GM18499 (cell line): Measurements from ENCODE around the gene BTF3L4.
"Not testable (repeated sequence)": the region's sequence is repeated elsewhere in the genome, so short reads cannot be mapped to it uniquely, and the experiment has no call there.

ENCODE experiments used
- ATAC-seq: cut with Tn5 transposase; IDR thresholded peaks from one replicate; pipeline ENCODE4 v1.9.1; 2021; ENCODE audit warnings: moderate number of reproducible peaks; ENCODE audit not compliant: insufficient read depth, unreplicated experiment

BTF3L4 gene

DNA sequence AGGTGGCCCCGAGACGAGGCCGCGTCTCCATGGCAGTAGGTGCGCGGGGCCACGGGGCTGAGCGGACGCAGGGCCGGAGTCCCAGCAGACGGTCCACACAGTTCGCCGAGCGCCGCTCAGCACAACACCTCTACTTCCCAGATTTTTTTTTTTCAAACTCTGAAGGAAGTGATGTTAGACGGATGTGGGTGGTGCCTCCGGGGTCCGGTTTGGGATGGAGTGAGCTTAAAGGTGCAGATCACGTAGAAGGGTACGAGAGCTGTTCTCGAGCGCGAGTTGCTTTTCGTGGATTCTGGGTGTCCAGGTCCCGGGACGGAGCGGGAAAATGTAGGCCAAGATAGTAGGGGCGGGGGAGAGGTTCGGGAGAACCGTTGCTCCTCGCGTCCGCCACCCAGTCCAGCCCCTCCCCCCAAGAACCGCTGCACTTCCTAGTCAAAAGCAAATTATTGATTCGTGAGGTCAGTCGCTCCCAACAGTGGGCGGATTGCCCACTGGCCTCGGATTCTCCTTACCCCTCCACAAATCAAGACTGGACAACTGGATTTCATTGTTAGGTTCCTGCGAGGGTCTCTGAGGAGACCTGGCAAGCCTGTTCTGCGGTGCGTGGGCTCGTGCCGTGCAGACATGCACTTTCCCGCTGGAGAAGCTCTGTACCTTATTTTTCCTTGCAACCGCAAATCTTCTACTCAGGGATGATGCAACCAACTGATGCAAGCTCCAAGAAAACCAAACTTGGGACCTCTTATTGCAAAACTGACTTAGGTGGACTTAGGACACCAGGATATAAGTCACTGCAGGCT is 829 bp upstream of the BTF3L4 start, which contains the start of gene TXNDC12:
TSS of gene TXNDC12 (minus strand) at position 126 of the 800 bp plus-strand sequence. CDS start at position 31, 95 bp downstream.
- no peak for ATAC-seq

DNA sequence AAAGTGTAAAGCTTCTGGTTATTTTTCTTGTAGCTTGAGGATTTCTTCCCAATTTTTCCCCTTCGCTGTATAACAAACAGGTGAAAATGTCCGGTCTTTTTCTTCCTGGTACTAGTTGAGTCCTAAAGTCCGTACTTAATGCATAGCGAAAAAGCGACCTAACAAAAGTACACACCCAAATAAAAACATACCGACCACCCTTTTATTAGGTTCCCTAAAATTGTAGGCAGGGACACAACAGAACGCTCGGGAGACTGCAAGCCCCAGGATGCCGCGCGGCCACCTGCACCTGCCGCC is 281 bp upstream of the BTF3L4 start:
- ATAC-seq, result no peak

DNA sequence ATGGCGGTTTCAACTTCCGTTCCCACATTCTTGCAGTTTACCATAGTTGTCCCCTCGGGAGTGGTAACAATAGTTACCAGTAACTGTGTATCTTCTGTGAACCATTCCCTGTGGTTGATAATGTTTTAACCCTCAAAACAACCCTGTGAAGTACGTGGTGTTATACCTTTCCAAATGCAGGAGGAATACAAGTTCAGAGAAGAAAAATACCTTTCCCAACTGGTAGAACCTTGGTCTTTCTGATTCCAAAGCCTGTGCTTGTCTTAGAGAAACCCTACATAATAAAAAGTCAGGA is 789 bp downstream of the BTF3L4 start:
- peak; percentile 32 for ATAC-seq

DNA sequence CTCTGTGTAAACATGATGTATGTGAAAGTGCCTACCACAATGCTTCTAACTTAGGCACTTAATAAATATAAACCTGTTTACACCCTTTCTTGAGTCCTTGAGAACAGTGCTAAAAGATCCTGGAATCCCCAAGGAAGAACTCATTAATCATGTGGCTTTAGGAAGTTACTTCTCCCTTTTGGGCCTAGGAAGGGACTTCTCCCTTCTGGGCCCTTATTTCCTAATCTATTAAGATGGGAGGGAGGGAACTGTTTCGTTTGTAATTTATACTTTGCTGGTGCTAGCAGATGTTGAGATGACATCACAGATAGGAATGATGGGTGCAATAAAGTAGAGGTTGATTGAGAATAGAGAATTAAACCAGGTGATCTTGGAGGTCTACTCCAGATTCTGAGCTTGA is 1.2 kb downstream of the BTF3L4 start:
- ATAC-seq, result no peak

DNA sequence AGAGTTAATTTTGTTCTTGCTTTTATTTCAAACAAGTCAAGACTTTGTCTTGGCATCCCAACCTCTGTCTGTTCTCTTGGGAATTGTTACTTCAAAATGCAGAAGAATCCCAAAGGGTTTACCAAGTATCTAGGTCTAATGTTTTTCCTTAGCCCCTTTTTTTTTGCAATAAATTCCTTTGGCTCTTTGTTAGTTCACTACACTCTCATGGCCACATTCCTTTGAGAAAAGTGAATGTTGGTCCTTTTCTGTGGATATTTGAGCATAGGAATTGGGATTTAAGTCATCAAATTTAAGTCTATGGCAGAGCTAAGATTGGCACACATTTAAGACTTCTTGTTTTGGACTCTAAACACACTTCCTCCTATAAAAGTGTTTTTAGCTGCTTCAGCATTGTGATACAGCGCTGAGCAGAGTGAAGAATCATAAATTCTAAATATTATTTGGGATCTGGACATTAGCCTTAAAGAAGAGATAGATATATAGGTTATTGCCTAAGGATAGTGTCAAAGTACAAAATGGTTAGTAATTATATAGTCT is 1.9 kb downstream of the BTF3L4 start:
- no peak for ATAC-seq

DNA sequence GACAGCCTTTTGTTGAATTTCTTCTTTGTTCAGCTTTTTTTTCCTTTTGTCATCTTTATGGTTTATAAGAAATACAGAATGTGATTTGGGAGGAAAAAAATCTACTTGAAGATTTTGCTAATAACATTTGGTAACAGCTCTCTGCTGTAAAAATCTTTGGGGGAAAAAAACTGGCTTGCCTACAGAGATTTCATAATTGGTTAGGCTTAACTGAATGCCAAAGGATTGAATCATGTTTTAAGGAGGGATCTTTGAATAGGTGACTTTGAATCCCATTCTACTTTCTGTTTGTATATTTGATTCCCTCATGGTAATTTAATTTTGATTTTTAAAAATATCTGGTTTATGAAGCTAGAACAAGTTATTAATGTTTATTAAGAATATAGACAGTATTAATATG is 3.2 kb downstream of the BTF3L4 start:
- no peak for ATAC-seq

DNA sequence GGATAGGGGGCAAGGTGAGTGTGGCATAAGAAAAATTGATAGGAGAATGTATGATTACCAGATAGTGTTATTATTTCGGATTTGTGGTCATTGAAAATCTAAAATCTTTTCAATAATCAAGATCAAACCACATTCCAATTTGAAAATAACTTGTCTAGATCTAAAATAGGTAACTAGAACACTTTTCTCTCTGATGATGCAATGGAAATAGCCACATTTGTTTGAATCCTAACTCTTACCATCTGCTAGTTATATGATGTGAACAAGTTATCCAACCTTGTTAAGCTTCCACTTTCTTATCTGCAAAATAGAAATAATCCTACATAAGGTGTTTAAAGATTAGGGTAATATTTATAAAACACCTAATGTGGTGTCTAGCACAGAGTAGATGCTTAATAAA is 3.8 kb downstream of the BTF3L4 start:
- ATAC-seq, result no peak

DNA sequence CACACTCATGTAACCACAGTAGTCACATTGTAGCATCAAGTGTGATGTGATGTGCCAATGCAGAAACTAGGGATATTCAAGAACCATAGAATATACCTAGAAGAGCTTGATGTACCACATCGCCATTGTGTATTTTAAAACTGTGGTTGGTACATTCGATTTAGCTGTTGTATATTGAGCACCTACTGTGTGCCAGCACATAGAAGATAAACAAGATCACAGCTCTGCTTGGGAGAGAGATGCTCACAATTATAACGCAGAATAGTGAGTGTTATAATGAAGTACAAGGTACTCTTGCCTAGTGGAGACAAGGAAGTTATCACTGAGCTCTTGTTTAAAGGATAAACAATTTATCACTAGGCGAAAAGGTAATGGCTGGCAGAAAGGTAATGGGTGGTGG is 4.7 kb downstream of the BTF3L4 start:
- no peak for ATAC-seq

DNA sequence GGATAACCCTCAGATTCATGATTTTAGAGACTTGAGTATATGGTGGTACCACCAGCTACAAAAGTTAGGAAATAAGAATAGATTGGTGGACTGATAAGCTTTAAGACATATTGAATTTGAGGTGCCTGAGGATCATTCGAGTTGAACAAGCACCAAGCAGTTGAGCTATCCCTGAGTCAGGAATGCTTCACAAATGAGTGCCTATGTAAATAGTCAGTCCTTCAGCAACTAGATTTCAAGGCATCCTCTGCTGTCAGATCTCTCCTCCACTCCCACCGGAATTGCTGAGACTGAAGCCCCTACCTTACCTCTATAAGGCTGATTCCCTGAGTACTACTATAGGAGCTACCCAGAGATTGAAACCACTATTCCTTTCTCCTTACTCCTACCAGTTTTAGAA is 7.1 kb downstream of the BTF3L4 start:
- no peak for ATAC-seq

DNA sequence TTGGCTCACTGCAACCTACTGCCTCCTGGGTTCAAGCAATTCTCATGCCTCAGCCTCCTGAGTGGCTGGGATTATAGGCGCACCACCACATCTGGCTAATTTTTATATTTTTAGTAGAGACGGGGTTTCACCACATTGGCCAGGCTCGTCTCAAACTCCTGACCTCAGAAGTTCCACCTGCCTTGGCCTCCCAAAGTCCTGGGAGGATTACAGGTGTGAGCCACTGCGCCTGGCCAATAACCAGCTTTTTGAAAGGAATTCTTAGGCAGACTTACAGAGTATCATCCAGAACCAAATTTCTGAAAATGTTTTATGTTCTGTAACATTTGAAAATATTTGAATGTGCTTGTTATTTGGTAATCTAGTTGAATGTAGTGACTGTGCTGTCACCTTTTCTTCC is 14.6 kb downstream of the BTF3L4 start:
- no peak for ATAC-seq

DNA sequence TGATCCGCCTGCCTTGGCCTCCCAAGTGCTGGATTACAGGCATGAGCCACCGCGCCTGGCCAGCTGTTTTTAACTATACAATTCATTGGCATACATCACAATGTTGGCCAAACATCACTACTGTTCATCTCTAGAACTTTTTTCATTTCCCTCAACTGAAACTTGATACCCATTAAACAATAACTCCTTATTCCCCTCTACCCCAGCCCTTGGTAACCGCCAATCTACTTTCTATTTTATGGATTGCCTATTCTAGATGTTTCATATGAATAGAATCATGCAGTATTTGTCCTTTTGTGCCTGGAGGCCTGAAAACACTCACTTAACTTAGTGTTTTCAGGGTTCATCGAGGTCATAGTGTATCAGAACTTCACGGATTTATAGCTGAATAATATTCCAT is 16.2 kb downstream of the BTF3L4 start:
- ATAC-seq, result no peak

DNA sequence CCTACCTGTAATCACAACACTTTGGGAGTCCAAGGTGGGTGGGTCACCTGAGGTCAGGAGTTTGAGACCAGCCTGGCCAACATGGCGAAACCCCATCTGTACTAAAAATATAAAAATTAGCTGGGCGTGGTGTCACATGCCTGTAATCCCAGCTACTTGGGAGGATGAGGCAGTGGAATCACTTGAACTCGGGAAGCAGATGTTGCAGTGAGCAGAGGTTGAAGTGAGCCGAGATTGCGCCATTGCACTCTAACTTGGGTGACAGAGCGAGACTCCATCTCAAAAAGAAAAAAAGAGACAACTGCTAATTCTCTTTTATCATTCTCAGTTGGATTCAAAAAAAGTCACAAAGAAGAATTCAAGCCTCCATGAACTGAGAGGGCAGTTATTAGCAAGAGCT is 21.2 kb downstream of the BTF3L4 start:
- not testable (repeated sequence) for ATAC-seq

DNA sequence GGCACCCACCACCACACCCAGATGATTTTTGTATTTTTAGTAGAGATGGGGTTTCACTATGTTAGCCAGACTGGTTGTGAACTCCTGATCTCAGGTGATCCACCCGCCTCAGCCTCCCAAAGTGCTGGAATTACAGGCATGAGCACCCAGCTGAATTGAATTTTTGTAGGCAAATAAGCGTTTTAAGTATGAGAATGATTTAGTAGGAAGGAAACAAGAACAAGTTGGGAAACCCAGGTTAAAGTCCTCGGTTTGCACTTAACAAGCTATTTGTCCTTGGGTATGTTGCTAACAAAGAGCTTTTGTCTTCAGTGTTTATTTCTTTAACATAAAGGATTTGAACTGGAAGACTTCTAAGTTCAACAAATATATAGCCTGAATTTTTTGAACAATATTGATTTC is 23.9 kb downstream of the BTF3L4 start:
- ATAC-seq, result no peak

DNA sequence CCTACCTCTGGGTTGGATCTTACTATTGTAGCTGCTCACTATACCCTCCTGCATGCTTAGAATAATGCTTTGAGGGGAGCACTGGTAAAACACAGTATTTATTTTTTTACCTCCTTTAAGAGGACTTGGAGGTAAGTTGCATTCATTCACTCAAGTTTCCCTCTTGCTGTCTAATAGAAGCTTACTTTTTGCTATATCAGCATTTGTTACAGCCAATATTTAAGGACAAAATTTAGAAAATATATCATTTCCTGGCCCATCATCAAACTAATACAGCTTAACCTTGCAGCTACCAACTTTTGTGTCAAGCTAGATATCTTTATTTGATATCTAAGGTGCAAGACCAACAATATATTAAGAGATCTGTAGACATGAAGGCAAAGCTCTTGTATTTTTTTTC is 31.8 kb downstream of the BTF3L4 start:
- not testable (repeated sequence) for ATAC-seq

DNA sequence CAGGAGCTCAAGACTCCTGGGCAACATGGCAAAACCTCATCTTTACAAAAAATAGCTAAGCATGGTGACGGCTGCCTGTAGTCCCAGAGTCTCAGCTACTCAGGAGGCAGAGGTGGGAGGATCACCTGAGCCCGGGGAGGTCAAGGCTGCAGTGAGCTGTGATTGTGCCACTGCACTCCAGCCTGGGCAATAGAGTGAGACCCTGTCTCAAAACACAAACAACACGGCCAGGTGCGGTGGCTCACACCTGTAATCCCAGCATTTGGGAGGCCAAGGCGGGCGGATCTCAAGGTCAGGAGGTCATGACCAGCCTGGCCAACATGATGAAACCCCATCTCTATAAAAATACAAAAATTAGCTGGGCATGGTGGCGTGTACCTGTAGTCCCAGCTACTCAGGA is 38.2 kb downstream of the BTF3L4 start:
- ATAC-seq, result not testable (repeated sequence)

DNA sequence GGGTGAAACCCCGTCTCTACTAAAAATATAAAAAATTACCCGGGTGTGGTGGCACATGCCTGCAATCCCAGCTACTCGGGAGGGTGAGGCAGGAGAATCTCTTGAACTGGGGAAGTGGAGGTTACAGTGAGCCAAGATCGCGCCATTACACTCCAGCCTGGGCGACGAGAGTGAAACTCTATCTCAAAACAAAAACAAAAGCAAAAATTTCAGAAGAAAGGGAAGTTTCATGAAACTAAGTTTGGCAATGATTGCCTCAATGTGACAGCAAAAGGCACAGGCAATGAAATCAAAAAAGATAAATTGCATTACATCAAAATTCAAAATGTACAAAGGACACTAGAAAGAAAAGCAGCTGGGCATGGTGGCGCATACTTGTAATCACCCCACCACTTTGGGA is 40.1 kb downstream of the BTF3L4 start:
- ATAC-seq, result no peak

DNA sequence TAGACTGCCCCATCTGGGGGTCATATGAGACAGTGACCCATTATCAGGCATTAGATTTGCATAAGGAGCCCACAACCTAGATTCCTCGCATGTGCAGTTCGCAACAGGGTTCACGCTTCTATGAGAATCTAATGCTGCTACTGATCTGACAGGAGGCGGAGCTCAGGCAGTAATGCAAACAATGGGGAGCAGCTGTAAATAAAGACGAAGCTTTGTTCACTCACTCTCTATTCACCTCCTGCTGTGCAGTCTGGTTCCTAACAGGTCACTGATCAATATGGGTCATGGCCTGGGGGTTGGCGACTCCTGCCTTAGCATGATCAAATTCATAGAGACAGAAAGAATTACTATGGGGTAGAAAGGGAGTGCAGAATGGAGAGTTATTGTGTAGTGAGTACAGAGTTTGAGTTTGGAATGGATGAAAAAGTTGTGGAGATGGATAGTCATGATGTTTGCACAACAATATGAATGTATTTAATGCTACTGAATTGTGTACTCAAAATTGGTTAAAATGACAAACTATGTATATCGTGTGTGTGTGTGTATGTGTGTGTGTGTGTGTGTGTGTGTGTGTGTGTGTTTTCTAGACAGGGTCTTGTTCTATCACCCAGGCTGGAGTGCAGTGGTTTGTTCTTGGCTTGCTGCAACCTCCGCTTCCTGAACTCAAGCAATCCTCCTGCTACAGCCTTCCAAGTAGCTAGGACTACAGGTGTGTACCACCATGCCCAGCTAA is 42.2 kb downstream of the BTF3L4 start:
- no peak for ATAC-seq

DNA sequence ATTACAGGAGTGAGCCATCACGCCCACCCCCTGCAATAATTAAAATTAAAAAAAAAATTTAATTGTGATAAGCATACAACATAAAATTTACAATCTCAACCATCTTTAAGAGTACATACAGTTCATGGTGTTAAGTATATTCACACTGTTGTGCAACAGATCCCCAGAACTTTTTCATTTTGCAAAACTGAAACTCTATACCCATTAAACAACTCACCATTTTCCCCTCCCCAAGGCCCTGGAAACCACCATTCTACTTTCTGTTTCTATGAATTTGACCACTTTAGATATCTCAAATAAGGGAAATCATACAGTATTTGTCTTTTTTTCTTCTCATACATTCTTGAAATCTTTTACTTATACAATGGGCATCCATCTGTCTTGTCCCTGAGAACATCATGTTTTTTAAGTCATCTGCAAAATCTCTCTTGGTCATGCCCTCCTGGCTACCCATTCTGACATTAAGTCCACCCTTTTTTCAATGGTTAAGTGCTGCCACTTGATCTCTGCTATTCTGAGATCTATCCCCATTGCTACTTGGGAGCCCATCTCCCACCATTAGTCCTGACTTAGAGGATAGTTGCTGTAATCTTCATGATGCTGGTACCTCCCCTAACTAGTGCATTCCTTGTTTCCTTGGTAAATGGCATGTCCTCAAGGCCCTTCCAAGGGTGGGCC is 46.4 kb downstream of the BTF3L4 start:
- no peak for ATAC-seq

DNA sequence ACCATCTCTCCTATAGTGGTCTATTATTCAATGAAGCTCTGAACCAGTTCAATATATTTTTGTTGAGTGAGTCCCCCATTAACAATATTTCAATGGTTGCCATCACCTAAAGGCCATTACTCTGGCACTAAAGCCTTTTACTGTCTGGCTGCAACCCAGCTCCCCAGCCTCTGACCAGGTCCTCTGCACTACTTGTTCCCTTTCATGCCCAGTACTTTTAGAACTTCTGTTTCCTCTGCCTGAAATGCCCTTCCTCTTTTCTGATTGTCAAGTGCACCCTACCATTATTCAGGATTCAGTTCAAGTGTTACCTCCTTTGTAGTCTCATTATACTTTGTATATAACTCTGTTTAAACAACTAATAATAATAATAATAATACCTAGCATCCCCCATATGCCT is 55.4 kb downstream of the BTF3L4 start:
- no peak for ATAC-seq

DNA sequence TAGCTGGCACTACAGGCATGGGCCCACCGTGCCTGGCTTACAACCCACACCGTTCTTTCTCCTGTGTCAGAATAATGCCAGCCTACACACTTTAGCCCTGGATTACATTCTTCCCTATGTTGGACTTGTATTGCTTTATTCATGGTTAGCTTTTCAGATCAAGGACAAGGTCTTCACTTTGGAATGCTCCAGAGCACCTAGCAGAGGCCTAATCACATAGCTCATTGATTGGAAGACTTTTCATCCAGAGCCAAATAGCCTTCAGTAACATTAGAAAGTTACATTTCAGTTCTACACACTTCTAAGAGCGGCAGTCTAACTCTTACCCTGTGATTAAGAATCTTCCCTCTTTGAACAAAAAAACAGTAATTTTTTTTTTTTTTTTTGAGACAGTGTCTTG is 56.4 kb downstream of the BTF3L4 start:
- ATAC-seq, result no peak

DNA sequence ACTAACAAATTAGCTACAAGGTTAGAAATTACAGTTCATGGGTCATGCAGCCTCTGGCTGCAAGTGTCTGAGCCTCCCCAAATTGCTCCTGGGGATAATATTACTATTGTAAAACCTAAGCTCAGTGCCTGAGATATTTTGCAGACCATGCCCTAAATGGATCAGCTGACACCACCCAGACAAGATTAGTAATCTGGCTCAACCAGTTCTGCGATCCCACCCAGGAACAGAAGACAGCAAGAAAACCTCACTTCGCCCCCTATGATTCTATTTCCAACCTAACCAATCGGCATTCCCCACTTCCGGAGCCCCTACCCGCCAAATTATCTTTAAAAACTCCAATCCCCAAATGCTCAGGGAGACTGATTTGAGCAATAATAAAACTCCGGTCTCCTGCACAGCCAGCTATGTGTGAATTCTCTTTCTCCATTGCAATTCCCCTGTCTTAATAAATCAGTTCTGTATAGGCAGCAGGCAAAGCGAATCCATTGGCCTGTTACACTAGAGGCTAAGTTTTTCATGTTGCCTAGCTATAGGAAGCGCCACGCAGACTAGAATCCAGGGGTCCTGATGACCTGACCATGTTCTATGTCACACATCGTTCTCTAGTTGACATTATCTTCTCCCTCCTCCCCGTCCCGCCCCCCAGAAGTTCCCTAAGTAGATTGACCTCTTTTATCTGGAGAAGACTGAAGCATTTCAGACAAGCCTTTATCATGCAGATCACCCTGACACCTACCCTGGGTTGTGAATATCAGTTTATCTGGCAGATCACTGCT is 63.4 kb downstream of the BTF3L4 start:
- ATAC-seq, result no peak
